GM12874 (cell line): Measurements from ENCODE around the gene MNX1.

ENCODE experiments used
- CTCF ChIP-seq: IDR thresholded peaks from 2 replicates; pipeline ENCODE4 v1.5.1; 2011; ENCODE audit warnings: low read depth, mild to moderate bottlenecking, control low read depth, low read length, moderate library complexity; ENCODE audit not compliant: insufficient read depth

Gene MNX1

GRCh38 chr7:157010588-157011332 is at the start of gene MNX1:
Gene MNX1 (minus strand): TSS chr7:157010663. CDS start chr7:157010350, 313 bp downstream.
- no peak for TF ChIP-seq CTCF

- no peak for TF ChIP-seq CTCF
Measured at GRCh38 chr7:157059534-157059933, 49.1 kb upstream of the MNX1 start.

DNA sequence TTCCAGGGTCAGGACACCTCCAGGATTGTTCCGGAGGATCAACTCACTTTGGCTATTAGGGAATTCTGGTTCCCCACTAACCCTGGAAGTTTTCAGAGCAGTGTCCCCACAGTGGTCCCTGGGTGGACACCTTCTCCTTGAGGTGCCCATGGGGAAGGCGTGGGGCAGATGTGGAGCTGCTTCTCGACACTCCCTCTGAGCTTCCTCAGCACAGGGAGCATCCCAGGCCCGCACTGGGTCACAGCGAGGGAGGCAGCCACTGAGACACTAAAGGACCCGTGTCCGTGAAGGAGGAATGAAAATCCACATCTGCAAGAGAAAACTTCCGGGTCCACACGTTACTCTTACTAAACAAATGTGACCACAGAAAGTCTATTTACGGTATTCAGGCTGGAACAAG is 48.2 kb upstream of the MNX1 start:
- no peak for TF ChIP-seq CTCF

DNA sequence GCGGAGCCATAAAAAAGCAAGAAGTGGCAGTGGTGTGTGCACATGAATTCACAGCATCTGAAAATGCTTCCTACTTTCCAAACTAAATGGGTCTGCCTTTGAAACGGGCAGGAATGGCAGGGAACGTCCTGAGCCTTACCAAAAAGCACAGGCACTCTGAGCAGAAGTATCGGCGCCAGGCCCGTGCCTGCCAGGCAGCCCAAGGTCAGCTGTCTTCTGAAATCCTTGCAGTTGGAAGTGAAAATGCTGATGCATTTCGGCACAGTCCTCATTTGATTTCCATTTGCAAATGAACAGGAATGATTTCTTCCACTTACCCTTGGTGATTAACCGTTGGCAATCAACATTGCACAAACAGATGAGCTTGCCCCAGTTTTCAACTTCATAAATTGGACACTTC is 47.6 kb upstream of the MNX1 start:
- no peak for TF ChIP-seq CTCF

DNA sequence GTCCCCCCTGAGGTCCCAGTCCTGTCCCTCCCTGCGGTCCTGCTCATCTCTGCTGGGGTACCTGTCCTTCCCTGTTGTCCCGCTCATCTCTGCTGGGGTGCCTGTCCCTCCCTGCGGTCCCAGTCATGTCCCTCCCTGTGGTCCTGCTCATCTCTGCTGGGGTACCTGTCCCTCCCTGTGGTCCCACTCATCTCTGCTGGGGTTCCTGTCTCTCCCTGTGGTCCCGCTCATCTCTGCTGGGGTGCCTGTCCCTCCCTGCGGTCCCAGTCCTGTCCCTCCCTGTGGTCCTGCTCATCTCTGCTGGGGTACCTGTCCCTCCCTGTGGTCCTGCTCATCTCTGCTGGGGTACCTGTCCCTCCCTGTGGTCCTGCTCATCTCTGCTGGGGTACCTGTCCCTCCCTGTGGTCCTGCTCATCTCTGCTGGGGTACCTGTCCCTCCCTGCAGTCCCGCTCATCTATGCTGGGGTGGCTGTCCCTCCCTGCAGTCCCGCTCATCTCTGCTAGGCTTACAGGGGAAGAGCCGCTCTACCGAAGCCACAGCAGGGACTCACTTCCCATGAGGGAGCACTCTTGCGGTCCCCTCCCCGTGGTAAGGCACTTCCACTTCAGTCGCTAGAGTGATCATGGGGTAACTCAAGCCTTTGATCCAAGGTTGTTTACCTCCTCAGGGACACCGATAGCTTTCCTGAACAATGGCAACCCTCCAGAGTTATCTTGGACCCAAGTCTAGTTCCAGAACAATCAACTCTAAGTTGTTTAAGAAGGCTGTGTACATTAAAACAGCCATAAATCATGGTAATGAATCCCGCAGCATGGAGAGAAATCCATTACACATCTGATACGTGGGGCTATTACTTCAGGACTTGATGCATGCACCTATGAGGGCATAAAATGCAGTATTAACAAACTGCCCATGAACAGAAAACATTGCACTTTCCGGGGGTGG is 46.8 kb upstream of the MNX1 start:
- TF ChIP-seq CTCF = no peak

GRCh38 chr7:157056246-157056645 is 45.8 kb upstream of the MNX1 start:
- TF ChIP-seq CTCF = no peak

GRCh38 chr7:157054927-157055326 is 44.5 kb upstream of the MNX1 start:
- TF ChIP-seq CTCF = no peak
